H4 (cell line): ENCODE measurements around the gene CGN. TPM values are rescaled to one million over a fixed set of nuclear protein-coding genes. Genes with fewer than 3 reads are reported as not detected.

Experiments used
- DNase-seq: peaks from one replicate; pipeline ENCODE4 v3.0.0-alpha.2; 2015; ENCODE audit warnings: low spot score
- total RNA-seq: library from RNA; depleted of rRNA; stranded (reverse); fragments of >200 nt; shearing (Covaris generic); gene quantifications from 2 replicates; pipeline ENCODE4 v1.2.3, GENCODE V29; 2014

CGN gene
- total RNA-seq, 1 experiment from 2014 or later = 1.8 TPM

GRCh38 chr1:151524736-151525135, 13.5 kb downstream of the CGN start:
- DNase-seq = no peak

- DNase-seq = no peak
Observed at GRCh38 chr1:151526735-151527525, 15.7 kb downstream of the CGN start.

- DNase-seq = no peak
Observed at GRCh38 chr1:151529211-151529702, 18.1 kb downstream of the CGN start.

GRCh38 chr1:151529781-151530180, 18.6 kb downstream of the CGN start:
- DNase-seq = no peak

- DNase-seq = no peak
Observed at GRCh38 chr1:151530461-151530860, 19.3 kb downstream of the CGN start.

- DNase-seq = no peak
Observed at GRCh38 chr1:151533870-151534269, 22.7 kb downstream of the CGN start.

- DNase-seq = peak; percentile 55
Observed at GRCh38 chr1:151534662-151535278, 23.6 kb downstream of the CGN start.

GRCh38 chr1:151535326-151536271, 24.4 kb downstream of the CGN start:
- DNase-seq = no peak

- no peak for DNase-seq
Observed at GRCh38 chr1:151536499-151536898, 25.3 kb downstream of the CGN start.

- peak; percentile 83 for DNase-seq
Observed at GRCh38 chr1:151537112-151537511, 25.9 kb downstream of the CGN start.

GRCh38 chr1:151539321-151540020, 28.3 kb downstream of the CGN start:
- DNase-seq = peak; percentile 94

GRCh38 chr1:151540021-151540981, 29.1 kb downstream of the CGN start, which contains the start of gene TUFT1:
TSS of gene TUFT1 (plus strand) at chr1:151540309. CDS start at chr1:151540367, 58 bp downstream.
- peak; percentile 82 for DNase-seq

GRCh38 chr1:151540982-151541377, 29.8 kb downstream of the CGN start:
- no peak for DNase-seq

- no peak for DNase-seq
Observed at GRCh38 chr1:151541752-151542151, 30.6 kb downstream of the CGN start.

GRCh38 chr1:151542710-151543129, 31.5 kb downstream of the CGN start:
- DNase-seq = no peak

- DNase-seq = no peak
Observed at GRCh38 chr1:151545542-151545941, 34.4 kb downstream of the CGN start.

- DNase-seq = no peak
Observed at GRCh38 chr1:151546011-151546925, 35.1 kb downstream of the CGN start.

- peak; percentile 94 for DNase-seq
Observed at GRCh38 chr1:151547119-151547899, 36.1 kb downstream of the CGN start.
